ENCODE data around the gene CCNK.

DNA sequence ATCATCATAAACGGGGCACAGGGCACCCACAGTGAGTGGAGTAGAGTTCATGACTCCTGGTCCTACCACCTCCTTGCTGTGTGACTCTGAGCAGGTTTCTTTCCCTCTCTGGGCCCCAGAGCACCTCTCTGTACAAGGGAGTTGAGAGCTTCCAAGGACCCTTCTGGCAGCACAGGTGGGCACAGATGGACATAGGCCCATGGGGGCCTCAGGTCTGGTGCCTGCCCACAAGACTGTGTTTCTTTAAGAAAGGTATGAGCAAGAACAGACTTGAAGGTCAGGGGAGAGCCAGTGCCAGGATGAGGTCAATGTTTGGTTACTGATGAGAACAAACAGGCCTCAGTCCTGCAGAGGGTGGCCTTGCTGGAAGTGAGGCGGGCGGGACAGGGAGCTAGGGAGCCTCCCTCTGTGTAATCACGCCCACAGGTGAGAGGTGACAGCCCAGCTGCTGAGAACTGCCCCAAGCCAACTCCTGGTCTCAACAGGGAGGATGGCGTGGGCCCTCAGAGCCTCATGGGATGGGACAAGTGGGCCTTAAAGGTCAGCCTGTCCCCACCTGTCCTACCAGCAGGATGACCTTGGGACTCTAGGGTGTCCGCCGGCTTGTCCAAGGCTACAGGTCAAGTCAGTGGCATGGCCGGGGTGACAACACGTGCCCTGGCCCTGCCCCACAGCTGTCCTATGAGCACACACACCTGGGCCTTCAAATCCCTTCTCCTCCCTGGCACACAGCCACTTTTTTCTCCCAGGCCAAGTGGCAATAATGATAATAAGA lies 73.7 kb downstream of the CCNK start:
- TF ChIP-seq CTCF (IDR thresholded peaks at IDR 0.05), result no peak
- no peak for TF ChIP-seq CREM (CRISPR knock-in tag; IDR thresholded peaks at IDR 0.05)
- TF ChIP-seq, protein P1, sequence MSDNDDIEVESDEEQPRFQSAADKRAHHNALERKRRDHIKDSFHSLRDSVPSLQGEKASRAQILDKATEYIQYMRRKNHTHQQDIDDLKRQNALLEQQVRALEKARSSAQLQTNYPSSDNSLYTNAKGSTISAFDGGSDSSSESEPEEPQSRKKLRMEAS (CRISPR knock-in tag; IDR thresholded peaks at IDR 0.05), result no peak
- TF ChIP-seq ZBTB43 (CRISPR knock-in tag; IDR thresholded peaks at IDR 0.05), result no peak
- no peak for TF ChIP-seq NR2C2 (CRISPR knock-in tag; IDR thresholded peaks at IDR 0.05)
- no peak for TF ChIP-seq TEAD4 (CRISPR knock-in tag; IDR thresholded peaks at IDR 0.05)
- TF ChIP-seq ATF2 (CRISPR knock-in tag; IDR thresholded peaks at IDR 0.05; ENCODE audit: borderline replicate concordance, low read depth), result no peak

Data from WTC11 (cell line).